ENCODE results near the gene EGFL6. TPM values are rescaled to one million over a fixed set of nuclear protein-coding genes. Genes with fewer than 3 reads are reported as not detected.

Gene EGFL6
- polyA plus RNA-seq, 1 of the 3 experiments (the other 2 are of a cell fraction): 0.25 TPM

- H3F3A ChIP-seq (replicated peaks; ENCODE audit: insufficient read depth): no peaks in the 10 kb centered on the region
- no peaks in the 10 kb centered on the region for H3K9me3 ChIP-seq
- H3K79me2 ChIP-seq (ENCODE audit: insufficient read depth): no peaks in the 10 kb centered on the region
- H3K27ac ChIP-seq (ENCODE audit: low read depth in 2 of 2, low read length in 1 of 2): no peak overlapping the region
- 54% methylated on average over 3 of the region's 3 CpGs for WGBS (ENCODE audit: low lambda C conversion rate)
- no peak for DNase-seq
- ChIA-PET CTCF (no interaction called here), POLR2A (no interaction called here)
- H3K4me1 ChIP-seq (ENCODE audit: control insufficient read depth in 1 of 2, insufficient read depth in 2 of 2, low read depth in 1 of 2, low read length in 1 of 2): no peaks in the 10 kb centered on the region
- no peak overlapping the region for H3K9ac ChIP-seq
- H3K36me3 ChIP-seq (replicated peaks in 1 of 2; ENCODE audit: control insufficient read depth in 1 of 2, insufficient read depth in 2 of 2, low read length in 1 of 2): no peaks in the 10 kb centered on the region
- H3K4me2 ChIP-seq: no peak overlapping the region
- no peak overlapping the region for H2AFZ ChIP-seq (ENCODE audit: low read depth)
- H3K4me3 ChIP-seq (ENCODE audit: low read depth in 2 of 2, low read length in 1 of 2): no peak overlapping the region
- peaks cover 4% of the 10 kb centered on the region; the same call in 1 of the 2 replicates for H3K27me3 ChIP-seq (ENCODE audit: insufficient read depth)
- TF ChIP-seq MEF2A (IDR thresholded peaks at IDR 0.05; ENCODE audit: borderline replicate concordance, low read depth): no peak
- no peak for TF ChIP-seq FOXJ3 (CRISPR knock-in tag; IDR thresholded peaks at IDR 0.05)
- TF ChIP-seq USF2 (IDR thresholded peaks at IDR 0.05; ENCODE audit: borderline replicate concordance, low read depth, low read length): no peak
- TF ChIP-seq IRF3 (IDR thresholded peaks at IDR 0.05; ENCODE audit: low read depth, low read length): no peak
- no peak for TF ChIP-seq POLR2AphosphoS5 (IDR thresholded peaks at IDR 0.05; ENCODE audit: low read depth, low read length)
- TF ChIP-seq GABPA (IDR thresholded peaks at IDR 0.05; ENCODE audit: low read depth): no peak
- TF ChIP-seq JUND (IDR thresholded peaks at IDR 0.05): no peak
- no peak for TF ChIP-seq ELF1 (IDR thresholded peaks at IDR 0.05)
- no peak for TF ChIP-seq REST (IDR thresholded peaks at IDR 0.05; ENCODE audit: low read depth, low read length)
- no peak for TF ChIP-seq GATA2 (CRISPR knock-in tag; IDR thresholded peaks at IDR 0.05)
- TF ChIP-seq RFX5 (IDR thresholded peaks at IDR 0.05; ENCODE audit: low read length): no peak
- no peak for TF ChIP-seq PBX3 (IDR thresholded peaks at IDR 0.05)
- no peak for TF ChIP-seq TEAD4 (IDR thresholded peaks at IDR 0.05; ENCODE audit: borderline replicate concordance, insufficient read depth)
- TF ChIP-seq USF1 (IDR thresholded peaks at IDR 0.05; ENCODE audit: borderline replicate concordance, low read depth): no peak
- TF ChIP-seq RAD21 (IDR thresholded peaks at IDR 0.05; ENCODE audit: low read length): no peak
- TF ChIP-seq RCOR1 (IDR thresholded peaks at IDR 0.05; ENCODE audit: low read length): no peak
- no peak for TF ChIP-seq FOSL2 (IDR thresholded peaks at IDR 0.05; ENCODE audit: borderline replicate concordance, low read depth)
- TF ChIP-seq YY1 (IDR thresholded peaks at IDR 0.05; ENCODE audit: low read depth): no peak
- TF ChIP-seq CTCF (IDR thresholded peaks at IDR 0.05): no peak
- H3K9me2 ChIP-seq: no peaks in the 10 kb centered on the region
- no peaks in the 10 kb centered on the region for H4K20me1 ChIP-seq (ENCODE audit: insufficient read depth)
These were observed 17.8 kb upstream of the EGFL6 start for GRCh38 chrX:13551610-13552009.

Data from SK-N-SH (cell line).